Right kidney (tissue), 9 donors: Measurements from ENCODE around the gene ABCA10.
"Not testable (repeated sequence)": the region's sequence is repeated elsewhere in the genome, so short reads cannot be mapped to it uniquely, and the experiment has no call there.

ENCODE experiments used
- DNase-seq: peaks from one replicate; pipeline ENCODE4 v3.0.0-alpha.2; 2016
- long read RNA-seq, 8 donors: transcript quantifications; one replicate each; lab custom pipeline, GENCODE V29; 2026

The ABCA10 gene, protein sequence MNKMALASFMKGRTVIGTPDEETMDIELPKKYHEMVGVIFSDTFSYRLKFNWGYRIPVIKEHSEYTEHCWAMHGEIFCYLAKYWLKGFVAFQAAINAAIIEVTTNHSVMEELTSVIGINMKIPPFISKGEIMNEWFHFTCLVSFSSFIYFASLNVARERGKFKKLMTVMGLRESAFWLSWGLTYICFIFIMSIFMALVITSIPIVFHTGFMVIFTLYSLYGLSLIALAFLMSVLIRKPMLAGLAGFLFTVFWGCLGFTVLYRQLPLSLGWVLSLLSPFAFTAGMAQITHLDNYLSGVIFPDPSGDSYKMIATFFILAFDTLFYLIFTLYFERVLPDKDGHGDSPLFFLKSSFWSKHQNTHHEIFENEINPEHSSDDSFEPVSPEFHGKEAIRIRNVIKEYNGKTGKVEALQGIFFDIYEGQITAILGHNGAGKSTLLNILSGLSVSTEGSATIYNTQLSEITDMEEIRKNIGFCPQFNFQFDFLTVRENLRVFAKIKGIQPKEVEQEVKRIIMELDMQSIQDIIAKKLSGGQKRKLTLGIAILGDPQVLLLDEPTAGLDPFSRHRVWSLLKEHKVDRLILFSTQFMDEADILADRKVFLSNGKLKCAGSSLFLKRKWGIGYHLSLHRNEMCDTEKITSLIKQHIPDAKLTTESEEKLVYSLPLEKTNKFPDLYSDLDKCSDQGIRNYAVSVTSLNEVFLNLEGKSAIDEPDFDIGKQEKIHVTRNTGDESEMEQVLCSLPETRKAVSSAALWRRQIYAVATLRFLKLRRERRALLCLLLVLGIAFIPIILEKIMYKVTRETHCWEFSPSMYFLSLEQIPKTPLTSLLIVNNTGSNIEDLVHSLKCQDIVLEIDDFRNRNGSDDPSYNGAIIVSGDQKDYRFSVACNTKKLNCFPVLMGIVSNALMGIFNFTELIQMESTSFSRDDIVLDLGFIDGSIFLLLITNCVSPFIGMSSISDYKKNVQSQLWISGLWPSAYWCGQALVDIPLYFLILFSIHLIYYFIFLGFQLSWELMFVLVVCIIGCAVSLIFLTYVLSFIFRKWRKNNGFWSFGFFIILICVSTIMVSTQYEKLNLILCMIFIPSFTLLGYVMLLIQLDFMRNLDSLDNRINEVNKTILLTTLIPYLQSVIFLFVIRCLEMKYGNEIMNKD (N-terminal part only)
- long read RNA-seq, donor 1: 0 reads
- long read RNA-seq, donor 2: 0 reads
- long read RNA-seq, donor 3: 0 reads
- long read RNA-seq, donor 4: 0 reads
- long read RNA-seq, donor 5: 0 reads
- long read RNA-seq, donor 6: 0 reads
- long read RNA-seq, donor 7: 0 reads
- long read RNA-seq, donor 8: 0 reads

DNA sequence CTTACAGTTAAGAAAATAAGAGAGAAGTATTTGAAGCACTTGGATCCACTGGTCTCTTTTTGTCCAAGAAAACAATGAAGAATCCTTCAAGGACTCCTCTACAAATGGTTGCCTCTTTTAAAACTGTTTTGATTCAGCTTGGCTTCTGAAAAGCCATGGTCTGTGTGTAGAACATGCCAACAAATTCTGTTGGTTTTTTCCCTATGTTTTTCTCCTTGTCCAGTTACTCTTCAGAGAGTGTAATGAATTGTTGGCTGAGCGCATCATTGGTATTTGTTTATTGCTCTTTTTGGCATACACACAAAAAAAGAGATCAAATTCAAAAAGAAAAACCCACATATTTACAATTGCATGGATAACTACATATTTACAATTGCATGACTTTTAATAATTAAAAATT, at the start of gene ABCA10:
TSS of gene ABCA10 (minus strand) at position 249 of the 400 bp plus-strand sequence. CDS start 3,466 bp downstream, outside the sequence.
- DNase-seq: no peak

GRCh38 chr17:69276279-69276678, 47.7 kb upstream of the ABCA10 start:
- DNase-seq: not testable (repeated sequence)

DNA sequence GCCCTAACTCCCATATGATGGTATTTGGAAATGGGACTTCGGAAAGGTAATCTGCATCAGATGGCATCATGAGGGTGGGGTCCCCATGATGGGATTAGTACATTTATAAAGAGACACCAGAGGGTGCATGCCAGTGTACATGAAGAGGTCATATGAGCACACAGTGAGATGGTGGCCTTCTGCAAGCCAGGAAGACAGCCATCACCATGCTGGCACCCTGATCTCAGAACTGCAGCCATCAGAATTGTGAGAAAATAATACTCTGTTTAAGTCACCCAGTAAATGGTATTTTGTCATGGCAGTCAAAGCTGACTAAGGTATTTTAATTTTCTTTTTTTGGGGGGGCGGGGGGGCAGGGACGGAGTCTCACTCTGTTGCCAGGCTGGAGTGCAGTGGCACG, 47.1 kb upstream of the ABCA10 start:
- DNase-seq: no peak

DNA sequence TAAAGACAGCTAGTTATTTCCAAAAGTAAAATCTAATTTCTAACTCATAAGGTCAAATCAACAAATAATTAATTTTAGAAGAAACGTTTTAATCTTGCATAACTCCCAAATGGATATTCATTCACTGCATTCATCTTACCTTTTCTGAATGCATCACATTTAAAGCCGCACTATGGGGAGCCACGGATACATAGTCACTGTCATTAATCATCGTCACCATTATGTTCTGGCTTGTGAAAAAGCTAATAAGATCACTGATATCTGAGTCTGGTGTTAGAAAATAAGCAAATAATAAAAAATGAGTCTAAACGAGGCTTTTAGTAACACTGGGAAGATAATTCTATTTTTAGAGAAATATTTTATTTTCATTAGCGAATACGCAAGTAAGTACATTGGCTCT, 42.4 kb upstream of the ABCA10 start:
- no peak for DNase-seq

GRCh38 chr17:69269131-69269998, 40.7 kb upstream of the ABCA10 start:
- no peak for DNase-seq

- DNase-seq: no peak
Observed at GRCh38 chr17:69268543-69269014, 40.0 kb upstream of the ABCA10 start.

- DNase-seq: no peak
Observed at GRCh38 chr17:69267219-69267618, 38.6 kb upstream of the ABCA10 start.

GRCh38 chr17:69265873-69266272, 37.2 kb upstream of the ABCA10 start:
- no peak for DNase-seq

DNA sequence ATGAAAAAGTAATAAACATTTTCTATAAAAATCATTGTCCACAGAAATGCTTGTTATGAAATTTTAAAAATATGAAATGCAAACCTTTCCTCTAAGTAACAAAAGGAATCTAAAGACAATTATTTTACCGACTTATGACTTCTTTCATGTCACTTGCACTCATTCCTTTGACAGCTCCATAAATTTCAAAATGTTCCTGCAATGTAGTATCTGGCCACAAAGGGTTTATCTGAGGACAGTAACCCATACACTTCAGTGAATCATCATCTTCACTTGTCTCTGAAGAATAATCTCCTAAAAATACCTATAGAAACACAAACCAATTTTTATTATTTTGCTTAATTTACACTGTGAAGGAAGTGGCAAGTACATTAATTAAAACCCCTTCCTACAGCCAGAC, 25.6 kb upstream of the ABCA10 start:
- DNase-seq: no peak

DNA sequence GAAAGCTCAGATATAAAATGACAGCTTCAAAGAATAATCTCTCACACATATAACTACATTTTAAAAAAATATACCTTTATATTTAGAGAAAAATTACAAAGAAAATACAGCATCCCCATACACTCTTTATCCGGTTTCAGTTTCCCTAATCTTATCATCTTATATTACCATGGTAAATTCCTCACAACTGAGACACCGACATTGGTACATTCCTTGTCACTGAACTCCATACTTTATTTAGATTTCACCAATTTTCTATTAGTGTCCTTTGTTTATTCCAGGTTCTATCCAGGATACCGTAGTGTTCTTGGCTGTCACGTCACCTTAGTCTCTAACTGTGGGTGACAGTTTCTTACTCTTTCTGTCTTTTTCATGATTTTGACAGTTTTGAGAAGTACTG, 22.0 kb upstream of the ABCA10 start:
- DNase-seq: no peak

DNA sequence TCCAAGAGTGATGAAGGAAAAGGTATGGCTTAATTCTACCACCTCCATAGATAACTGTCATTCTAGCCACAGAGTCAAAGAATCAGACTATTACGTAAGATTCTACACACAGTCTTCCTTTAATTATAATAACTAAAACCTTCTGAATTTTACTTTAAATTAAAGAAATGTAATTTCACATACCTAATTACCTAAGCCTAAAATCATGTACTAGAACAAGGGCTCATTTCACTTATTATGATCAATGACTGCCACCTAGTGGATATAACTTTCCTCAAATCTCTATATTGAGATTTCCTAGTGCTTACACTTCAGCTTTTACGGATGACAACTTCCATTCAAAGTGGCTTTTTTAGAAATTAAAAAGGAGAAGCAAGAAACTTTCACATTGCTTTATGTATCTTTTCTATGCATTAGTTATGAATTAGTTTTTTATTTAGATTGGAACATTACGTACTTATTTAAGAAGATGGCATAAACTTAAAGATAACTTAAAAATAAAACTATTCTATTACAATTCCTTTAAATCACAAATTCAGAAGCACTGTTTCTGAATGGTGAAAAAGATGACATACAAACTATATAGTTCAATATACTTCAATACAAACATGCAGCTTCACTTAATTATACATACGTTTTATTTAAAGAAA, 18.2 kb upstream of the ABCA10 start:
- DNase-seq: no peak

DNA sequence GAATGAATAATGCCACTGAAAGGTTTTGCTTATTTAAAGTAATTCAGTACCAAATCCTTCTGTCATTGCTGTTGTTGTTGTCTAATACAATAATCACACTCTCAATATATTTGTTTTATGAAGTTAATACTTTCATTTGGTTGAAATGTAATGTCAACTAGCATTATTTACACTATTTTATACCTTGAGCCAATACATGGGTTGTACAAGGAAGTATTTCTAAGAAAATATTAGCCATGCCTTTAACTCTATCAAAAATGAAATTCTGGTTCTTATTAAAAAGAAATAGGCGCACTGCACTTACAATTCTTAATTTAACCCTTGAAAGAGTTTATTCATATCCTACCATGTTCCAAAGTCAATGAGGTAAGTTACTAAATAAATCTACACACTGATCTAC, 17.6 kb upstream of the ABCA10 start:
- DNase-seq: no peak

DNA sequence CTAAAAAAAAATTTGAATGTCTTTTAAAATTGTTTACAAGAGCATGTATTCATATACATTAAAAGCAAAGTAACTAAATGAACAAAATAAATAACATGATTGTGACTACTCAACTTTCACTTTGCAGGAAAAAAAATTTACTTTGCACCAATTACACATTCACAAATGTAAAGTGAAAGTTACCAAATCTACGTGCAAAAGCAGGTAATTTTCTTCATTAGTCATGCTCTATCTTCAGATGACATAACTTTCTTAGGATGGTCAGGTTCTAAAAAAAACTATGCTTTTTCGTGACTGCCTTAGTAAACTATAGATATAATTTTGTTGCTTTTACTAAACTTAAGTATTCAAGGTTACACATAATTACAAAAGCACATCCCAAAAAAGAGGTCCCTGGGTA, 17.0 kb upstream of the ABCA10 start:
- DNase-seq: no peak

DNA sequence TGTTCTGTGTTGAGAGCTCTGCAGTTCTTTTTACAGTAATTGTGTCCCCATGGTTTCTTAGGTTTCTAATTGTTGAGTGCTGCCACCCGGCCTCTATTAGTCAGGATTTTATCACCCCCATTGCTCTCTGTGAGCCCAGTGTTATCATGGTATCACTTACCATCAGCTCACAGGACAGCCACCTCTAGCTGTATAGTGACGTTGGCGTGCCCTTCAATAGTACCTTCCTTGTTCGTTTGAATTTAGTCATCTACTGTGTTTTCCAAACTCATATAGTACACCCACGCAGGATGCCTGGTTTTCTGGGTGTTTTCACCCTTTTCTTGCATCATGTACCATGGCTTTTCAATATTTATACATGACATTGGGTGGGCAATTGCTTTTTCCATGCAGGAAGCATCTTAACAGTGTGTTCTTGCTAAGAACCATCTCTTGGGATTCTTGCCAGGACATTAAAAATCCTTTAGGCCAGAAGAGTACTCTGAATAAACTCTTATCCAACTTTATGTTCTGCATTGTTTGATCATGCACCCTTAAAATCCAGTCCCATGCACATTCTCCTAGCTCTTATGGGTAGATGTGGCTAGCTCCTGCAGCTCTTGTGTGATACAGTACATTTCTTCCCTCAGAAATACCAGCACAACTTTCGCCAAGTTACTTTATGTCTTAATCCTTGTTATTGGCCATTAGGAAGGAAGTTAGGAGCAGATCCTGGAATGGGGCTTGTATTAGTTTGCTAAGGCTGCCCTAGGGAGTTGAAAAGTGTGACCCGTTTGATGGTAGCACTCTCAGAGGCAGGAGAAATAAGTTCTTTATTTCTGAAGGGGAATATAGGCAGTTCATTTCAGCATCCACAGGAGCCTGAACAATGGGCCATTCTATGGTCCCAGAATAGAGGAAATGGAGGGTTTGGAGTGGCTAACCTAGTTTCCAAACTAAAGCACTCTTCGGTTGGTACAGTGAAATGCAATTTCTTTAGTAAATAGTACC, 11.3 kb upstream of the ABCA10 start:
- DNase-seq: no peak

GRCh38 chr17:69236946-69237345, 8.3 kb upstream of the ABCA10 start:
- DNase-seq: no peak

GRCh38 chr17:69236464-69236863, 7.8 kb upstream of the ABCA10 start:
- no peak for DNase-seq

GRCh38 chr17:69235338-69236058, 6.9 kb upstream of the ABCA10 start:
- peak; percentile 37 for DNase-seq

- DNase-seq: no peak
Observed at GRCh38 chr17:69232650-69233049, 4.0 kb upstream of the ABCA10 start.

- DNase-seq: no peak
Observed at GRCh38 chr17:69231521-69231920, 2.9 kb upstream of the ABCA10 start.
